Endothelial cell of umbilical vein (primary cell): ENCODE measurements around the gene NOD1.

ENCODE experiments used
- CTCF ChIP-seq, 2 donors: IDR thresholded peaks; 1 replicate in 1 of 2; 2 replicates in 1 of 2; pipeline ENCODE4 v1.5.1; 2011; ENCODE audit warnings: low read length in 2 of 2, mild to moderate bottlenecking in 2 of 2, moderate library complexity in 2 of 2, control low read depth in 1 of 2, inconsistent platforms in 1 of 2, low read depth in 1 of 2; ENCODE audit not compliant: insufficient read depth in 1 of 2; ENCODE audit errors: extremely low read depth in 1 of 2
- EZH2 ChIP-seq: IDR thresholded peaks from 2 replicates; pipeline ENCODE4 v1.6.1; 2012; ENCODE audit warnings: borderline replicate concordance, low read depth, mild to moderate bottlenecking, moderate library complexity, low read length, inconsistent platforms; ENCODE audit not compliant: severe bottlenecking
- FOS ChIP-seq: IDR thresholded peaks from 2 replicates; pipeline ENCODE4 v1.6.1; 2011; ENCODE audit warnings: mild to moderate bottlenecking, low read length, moderate library complexity, borderline replicate concordance; ENCODE audit not compliant: insufficient read depth
- GATA2 ChIP-seq: IDR thresholded peaks from 2 replicates; pipeline ENCODE4 v1.7.0; 2011; ENCODE audit warnings: low read depth, mild to moderate bottlenecking, moderate library complexity, mixed read lengths, low read length; ENCODE audit not compliant: insufficient read length, insufficient read depth
- JUN ChIP-seq: IDR thresholded peaks from 2 replicates; pipeline ENCODE4 v1.6.1; 2011; ENCODE audit warnings: borderline replicate concordance, low read depth; ENCODE audit not compliant: insufficient read length, insufficient read depth
- MAX ChIP-seq: IDR thresholded peaks from 2 replicates; pipeline ENCODE4 v1.6.1; 2011; ENCODE audit not compliant: insufficient read depth, insufficient read length
- POLR2A ChIP-seq: IDR thresholded peaks from 2 replicates; pipeline ENCODE4 v1.6.1; 2012; ENCODE audit warnings: low read depth, mild to moderate bottlenecking, control low read depth, low read length

GRCh38 chr7:30470771-30471170 lies 7.8 kb downstream of the NOD1 start:
- TF ChIP-seq CTCF (IDR thresholded peaks at IDR 0.05; ENCODE audit: extremely low read depth in 1 of 2, insufficient read depth in 1 of 2, low read depth in 1 of 2, low read length in 2 of 2) (no peak), MAX (no peak), POLR2A (no peak), EZH2 (no peak), FOS (peak; percentile 8), JUN (peak; percentile 31), GATA2 (peak; percentile 16)
